GM20000 (cell line): ENCODE results near the gene CD33.

Source experiments
- DNase-seq: peaks from one replicate; pipeline ENCODE4 v3.0.0; 2012; ENCODE audit warnings: low spot score
- TF ChIP-seq, protein P1 (sequence below): IDR thresholded peaks from 2 replicates; pipeline ENCODE4 v1.5.1; 2012; ENCODE audit warnings: mild to moderate bottlenecking, control low read depth; ENCODE audit errors: extremely low read depth, missing control alignments

Gene CD33

DNA sequence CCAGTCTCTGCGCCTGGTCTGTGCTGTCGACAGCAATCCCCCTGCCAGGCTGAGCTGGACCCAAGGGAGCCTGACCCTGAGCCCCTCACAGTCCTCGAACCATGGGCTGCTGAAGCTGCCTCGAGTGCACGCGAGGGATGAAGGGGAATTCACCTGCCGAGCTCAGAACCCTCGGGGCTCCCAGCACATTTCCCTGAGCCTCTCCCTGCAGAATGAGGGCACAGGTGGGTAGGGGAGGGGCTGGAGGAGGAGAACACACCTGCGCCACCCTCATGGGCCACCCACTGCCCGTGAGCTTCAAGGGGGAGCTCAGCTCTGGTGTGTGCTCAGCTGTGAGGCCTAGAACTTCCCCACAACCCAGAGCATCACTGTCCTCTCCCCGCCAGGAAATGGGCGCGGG, 38.6 kb upstream of the CD33 start:
- no peak for DNase-seq
- TF ChIP-seq, protein P1, sequence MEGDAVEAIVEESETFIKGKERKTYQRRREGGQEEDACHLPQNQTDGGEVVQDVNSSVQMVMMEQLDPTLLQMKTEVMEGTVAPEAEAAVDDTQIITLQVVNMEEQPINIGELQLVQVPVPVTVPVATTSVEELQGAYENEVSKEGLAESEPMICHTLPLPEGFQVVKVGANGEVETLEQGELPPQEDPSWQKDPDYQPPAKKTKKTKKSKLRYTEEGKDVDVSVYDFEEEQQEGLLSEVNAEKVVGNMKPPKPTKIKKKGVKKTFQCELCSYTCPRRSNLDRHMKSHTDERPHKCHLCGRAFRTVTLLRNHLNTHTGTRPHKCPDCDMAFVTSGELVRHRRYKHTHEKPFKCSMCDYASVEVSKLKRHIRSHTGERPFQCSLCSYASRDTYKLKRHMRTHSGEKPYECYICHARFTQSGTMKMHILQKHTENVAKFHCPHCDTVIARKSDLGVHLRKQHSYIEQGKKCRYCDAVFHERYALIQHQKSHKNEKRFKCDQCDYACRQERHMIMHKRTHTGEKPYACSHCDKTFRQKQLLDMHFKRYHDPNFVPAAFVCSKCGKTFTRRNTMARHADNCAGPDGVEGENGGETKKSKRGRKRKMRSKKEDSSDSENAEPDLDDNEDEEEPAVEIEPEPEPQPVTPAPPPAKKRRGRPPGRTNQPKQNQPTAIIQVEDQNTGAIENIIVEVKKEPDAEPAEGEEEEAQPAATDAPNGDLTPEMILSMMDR = no peak

DNA sequence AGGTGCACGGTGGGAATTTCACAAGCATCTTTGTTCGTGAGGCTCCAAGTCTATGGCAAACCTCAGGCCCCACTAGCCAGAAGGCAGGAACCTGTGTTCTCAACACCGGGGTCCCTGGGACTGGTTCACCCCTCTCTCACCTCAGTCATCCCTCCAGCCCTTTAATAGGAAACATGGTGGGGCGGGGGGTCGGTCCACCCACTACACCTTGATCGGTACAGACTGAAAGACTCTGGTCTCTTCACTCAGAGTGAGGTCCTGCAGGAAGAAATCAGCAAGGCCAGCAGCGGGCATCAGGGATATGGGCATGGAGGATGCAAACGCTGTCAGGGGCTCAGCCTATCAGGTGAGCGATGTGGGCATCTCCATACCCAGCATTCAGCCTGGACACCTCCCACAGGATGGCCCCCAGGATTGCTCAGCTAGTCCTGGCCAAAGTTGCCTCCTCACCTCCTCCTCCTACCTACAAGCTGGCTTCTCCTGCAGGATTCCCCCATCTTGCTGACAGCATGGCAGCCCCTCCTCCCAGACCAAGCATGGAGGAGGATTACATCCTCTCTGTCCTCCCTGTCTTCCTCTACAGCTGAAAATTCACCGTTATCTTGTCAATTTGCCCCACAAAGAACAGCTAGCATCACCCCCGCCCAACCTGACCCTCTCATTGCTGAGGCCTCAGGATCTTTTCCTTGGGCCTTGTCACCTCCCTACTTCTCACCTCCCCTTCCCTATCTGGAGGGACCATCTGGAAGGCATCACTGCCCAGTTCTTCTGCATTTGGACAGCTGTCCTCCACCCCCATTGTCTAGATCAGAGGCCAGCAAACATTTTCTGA, 37.3 kb upstream of the CD33 start:
- TF ChIP-seq, protein P1 = no peak
- no peak for DNase-seq

DNA sequence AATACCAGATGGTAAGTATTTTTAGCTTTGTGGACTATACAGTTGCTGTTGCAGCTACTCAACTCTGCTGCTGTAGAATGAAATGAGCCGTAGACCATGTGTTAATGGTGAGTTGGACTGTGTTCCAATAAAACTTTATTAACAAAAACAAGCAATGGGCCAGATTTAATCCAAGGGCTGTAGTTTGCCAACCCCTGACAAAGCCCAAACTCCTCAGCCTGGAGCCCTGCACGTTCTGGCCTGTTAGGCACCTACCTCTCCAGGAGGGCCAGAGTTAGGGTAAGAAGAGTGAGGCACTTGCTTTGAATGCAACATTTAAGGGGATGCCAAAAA, 36.7 kb upstream of the CD33 start:
- TF ChIP-seq, protein P1 = no peak
- no peak for DNase-seq

DNA sequence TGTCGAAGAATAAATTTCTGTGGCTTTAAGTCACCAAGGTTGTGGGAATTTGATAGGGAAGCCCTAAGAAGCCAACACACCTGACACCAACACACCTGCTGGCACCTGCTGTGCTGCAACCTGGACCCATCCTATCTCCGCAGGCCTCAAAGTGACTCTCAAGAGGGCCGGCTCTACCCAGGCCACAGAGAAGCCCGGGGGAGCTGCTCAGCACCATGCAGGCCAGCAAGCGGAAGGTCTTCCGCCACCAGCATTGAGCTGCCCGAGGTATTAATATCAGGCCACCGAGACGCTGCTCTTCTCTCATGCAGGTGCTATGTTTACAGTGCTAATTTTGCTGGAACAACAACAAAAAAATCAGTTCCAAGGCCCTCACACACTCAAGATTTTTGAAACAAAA, 32.2 kb upstream of the CD33 start:
- TF ChIP-seq, protein P1 = no peak
- DNase-seq = no peak

DNA sequence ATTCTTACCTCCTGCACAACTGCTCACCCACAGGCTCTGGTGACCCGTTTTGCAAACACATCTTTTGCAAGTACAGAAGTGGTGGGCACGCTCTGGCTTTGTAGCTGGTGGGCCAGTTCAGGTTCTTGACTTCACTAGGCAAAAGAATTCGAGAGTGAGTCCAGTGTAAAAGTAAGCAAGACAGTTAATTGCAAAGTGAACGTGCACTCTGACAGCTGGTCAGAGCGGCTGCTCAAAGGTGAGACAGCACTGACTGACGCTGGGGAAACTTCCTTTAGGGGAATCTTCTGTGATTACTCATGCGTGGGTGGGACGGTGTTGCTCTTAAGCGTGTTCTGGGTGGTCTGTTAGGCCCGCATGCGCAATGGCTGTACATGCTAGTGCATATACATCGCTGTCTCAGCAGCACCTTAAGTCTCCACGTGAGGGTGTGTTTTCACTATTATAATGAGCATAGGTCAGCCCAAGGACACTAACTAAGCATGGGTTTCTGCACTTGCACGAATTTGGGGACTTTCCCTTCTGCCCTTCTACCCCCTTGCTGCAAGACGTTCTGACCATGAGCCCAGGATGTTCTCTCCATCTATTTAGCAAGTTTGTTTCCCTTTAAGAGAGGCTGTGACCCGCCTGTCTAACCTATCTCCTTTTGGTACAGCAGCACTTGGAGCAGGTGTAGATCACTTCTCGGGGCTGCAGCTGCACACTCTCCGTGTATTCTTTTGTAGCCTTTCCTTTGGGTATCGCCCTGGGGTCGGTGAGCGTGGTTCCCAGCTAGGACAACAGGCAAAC, 30.2 kb upstream of the CD33 start:
- TF ChIP-seq, protein P1 = no peak
- no peak for DNase-seq

DNA sequence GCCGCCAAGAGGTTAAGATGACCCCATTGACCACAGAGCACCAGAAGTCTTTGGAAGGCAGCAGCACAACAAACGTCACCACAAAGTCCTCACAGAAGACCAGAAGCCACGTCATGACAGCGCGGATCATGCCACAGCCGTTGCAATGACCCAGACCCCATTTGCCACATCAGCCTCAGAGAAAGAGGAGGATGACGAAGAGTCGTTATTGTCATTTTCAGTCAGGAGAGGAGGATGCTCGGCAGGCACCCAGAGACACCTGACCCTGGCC, 29.6 kb upstream of the CD33 start:
- TF ChIP-seq, protein P1 = no peak
- no peak for DNase-seq

DNA sequence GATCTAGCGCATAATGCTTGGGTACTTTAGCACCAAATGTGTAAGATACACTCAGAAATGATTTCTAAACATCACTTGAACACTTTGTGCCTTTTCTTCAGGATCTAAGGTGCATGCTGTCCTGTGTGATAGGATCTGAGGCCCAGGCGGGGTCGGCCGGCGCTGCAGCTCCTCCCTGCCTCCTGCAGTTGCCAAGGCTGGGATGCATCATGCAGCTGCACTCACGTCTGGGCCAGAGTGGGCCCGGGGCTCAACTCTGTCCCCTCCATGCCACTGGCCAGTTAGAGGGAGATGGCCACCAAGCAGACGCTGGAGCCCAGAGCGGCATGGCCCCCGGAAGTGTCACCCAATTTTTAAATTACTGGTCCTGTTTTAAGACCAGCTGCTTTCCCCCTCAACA, 29.3 kb upstream of the CD33 start:
- DNase-seq = no peak
- TF ChIP-seq, protein P1 = no peak
